Measurements from ENCODE around the gene MLKL.

MLKL gene

GRCh38 chr16:74740795-74741304 is 40.2 kb upstream of the MLKL start:
- Histone ChIP-seq H3K27me3 (peaks cover 4% of the 10 kb centered on the region), H3K4me3 (ENCODE audit: low read depth in 1 of 2, low read length in 1 of 2) (no peak overlapping the region), H3K9me3 (no peaks in the 10 kb centered on the region), H3K27ac (no peak overlapping the region), H3K36me3 (no peaks in the 10 kb centered on the region), H3K4me1 (ENCODE audit: control insufficient read depth in 1 of 2, insufficient read depth in 1 of 2, low read depth in 1 of 2, low read length in 1 of 2) (no peaks in the 10 kb centered on the region)
- TF ChIP-seq, protein P1, sequence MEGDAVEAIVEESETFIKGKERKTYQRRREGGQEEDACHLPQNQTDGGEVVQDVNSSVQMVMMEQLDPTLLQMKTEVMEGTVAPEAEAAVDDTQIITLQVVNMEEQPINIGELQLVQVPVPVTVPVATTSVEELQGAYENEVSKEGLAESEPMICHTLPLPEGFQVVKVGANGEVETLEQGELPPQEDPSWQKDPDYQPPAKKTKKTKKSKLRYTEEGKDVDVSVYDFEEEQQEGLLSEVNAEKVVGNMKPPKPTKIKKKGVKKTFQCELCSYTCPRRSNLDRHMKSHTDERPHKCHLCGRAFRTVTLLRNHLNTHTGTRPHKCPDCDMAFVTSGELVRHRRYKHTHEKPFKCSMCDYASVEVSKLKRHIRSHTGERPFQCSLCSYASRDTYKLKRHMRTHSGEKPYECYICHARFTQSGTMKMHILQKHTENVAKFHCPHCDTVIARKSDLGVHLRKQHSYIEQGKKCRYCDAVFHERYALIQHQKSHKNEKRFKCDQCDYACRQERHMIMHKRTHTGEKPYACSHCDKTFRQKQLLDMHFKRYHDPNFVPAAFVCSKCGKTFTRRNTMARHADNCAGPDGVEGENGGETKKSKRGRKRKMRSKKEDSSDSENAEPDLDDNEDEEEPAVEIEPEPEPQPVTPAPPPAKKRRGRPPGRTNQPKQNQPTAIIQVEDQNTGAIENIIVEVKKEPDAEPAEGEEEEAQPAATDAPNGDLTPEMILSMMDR (IDR thresholded peaks at IDR 0.05), result no peak

DNA sequence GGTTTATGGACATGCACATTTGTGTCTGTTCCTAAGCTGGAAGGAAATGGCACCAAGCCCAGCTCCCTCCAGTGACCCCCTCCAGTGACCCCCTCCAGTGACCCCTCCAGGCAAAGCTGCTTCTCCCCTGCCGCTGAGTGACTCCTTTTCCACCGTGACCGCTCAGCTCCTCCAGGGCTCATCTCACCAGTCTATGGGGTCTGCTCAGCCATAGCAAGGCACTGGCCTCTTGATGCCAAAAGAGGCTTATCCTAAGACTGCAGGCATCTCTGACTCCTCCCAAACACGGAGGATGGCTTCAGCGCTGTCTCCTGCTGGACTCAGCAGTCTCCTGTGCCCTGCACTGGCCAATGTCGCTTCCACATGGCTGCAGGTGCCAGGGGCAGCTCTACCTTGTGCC is 38.6 kb upstream of the MLKL start:
- Histone ChIP-seq H3K9me3 (no peaks in the 10 kb centered on the region), H3K4me1 (ENCODE audit: control insufficient read depth in 1 of 2, insufficient read depth in 1 of 2, low read depth in 1 of 2, low read length in 1 of 2) (no peaks in the 10 kb centered on the region), H3K27me3 (peaks cover 4% of the 10 kb centered on the region), H3K4me3 (ENCODE audit: low read depth in 1 of 2, low read length in 1 of 2) (no peak overlapping the region), H3K27ac (no peak overlapping the region), H3K36me3 (no peaks in the 10 kb centered on the region)
- TF ChIP-seq, protein P1 (IDR thresholded peaks at IDR 0.05), result no peak

- Histone ChIP-seq H3K27ac (no peak overlapping the region), H3K27me3 (peaks cover 4% of the 10 kb centered on the region), H3K9me3 (no peaks in the 10 kb centered on the region), H3K4me3 (ENCODE audit: low read depth in 1 of 2, low read length in 1 of 2) (no peak overlapping the region), H3K4me1 (ENCODE audit: control insufficient read depth in 1 of 2, insufficient read depth in 1 of 2, low read depth in 1 of 2, low read length in 1 of 2) (no peaks in the 10 kb centered on the region), H3K36me3 (no peaks in the 10 kb centered on the region)
- TF ChIP-seq, protein P1 (IDR thresholded peaks at IDR 0.05), result no peak
Observed at GRCh38 chr16:74738816-74739215, 38.2 kb upstream of the MLKL start.

GRCh38 chr16:74738113-74738541 is 37.5 kb upstream of the MLKL start:
- no peaks in the 10 kb centered on the region for H3K36me3 ChIP-seq
- no peaks in the 10 kb centered on the region for H3K4me1 ChIP-seq (ENCODE audit: control insufficient read depth in 1 of 2, insufficient read depth in 1 of 2, low read depth in 1 of 2, low read length in 1 of 2)
- H3K4me3 ChIP-seq (ENCODE audit: low read depth in 1 of 2, low read length in 1 of 2), result no peak overlapping the region
- H3K9me3 ChIP-seq, result no peaks in the 10 kb centered on the region
- TF ChIP-seq, protein P1 (IDR thresholded peaks at IDR 0.05), result no peak
- no peak overlapping the region for H3K27ac ChIP-seq
- H3K27me3 ChIP-seq, result peaks cover 4% of the 10 kb centered on the region

GRCh38 chr16:74737521-74737920 is 36.9 kb upstream of the MLKL start:
- Histone ChIP-seq H3K9me3 (no peaks in the 10 kb centered on the region), H3K4me3 (ENCODE audit: low read depth in 1 of 2, low read length in 1 of 2) (no peak overlapping the region), H3K27ac (no peak overlapping the region), H3K27me3 (peaks cover 4% of the 10 kb centered on the region), H3K36me3 (no peaks in the 10 kb centered on the region), H3K4me1 (ENCODE audit: control insufficient read depth in 1 of 2, insufficient read depth in 1 of 2, low read depth in 1 of 2, low read length in 1 of 2) (no peaks in the 10 kb centered on the region)
- TF ChIP-seq, protein P1 (IDR thresholded peaks at IDR 0.05), result no peak
